Activated naive CD4-positive, alpha-beta T cell treated with Interleukin-2 at 50 U/mL for 16 hours (primary cell): ENCODE results near the gene ZMYND11.

Experiments
- DNase-seq: peaks from one replicate; pipeline ENCODE4 v3.0.0-alpha.2; 2020

Gene ZMYND11

GRCh38 chr10:135132-135600 lies at the start of gene ZMYND11:
ZMYND11 (plus strand) TSS chr10:135455; CDS start chr10:180013, 44,558 bp downstream.
- peak; percentile 68 for DNase-seq

- DNase-seq: no peak
Observed at GRCh38 chr10:86031-86430, 49.2 kb upstream of the ZMYND11 start.

- DNase-seq: no peak
Observed at GRCh38 chr10:87177-88080, 47.8 kb upstream of the ZMYND11 start.

GRCh38 chr10:88253-88652 lies 47.0 kb upstream of the ZMYND11 start:
- no peak for DNase-seq

GRCh38 chr10:89248-89647 lies 46.0 kb upstream of the ZMYND11 start:
- no peak for DNase-seq

GRCh38 chr10:90161-90560 lies 45.1 kb upstream of the ZMYND11 start:
- DNase-seq: no peak

- no peak for DNase-seq
Observed at GRCh38 chr10:91313-91712, 43.9 kb upstream of the ZMYND11 start.

GRCh38 chr10:92153-92552 lies 43.1 kb upstream of the ZMYND11 start:
- DNase-seq: no peak

GRCh38 chr10:92846-93245 lies 42.4 kb upstream of the ZMYND11 start:
- no peak for DNase-seq

- no peak for DNase-seq
Observed at GRCh38 chr10:94613-95012, 40.6 kb upstream of the ZMYND11 start.

GRCh38 chr10:95356-96115 lies 39.7 kb upstream of the ZMYND11 start:
- no peak for DNase-seq

GRCh38 chr10:96466-96865 lies 38.8 kb upstream of the ZMYND11 start:
- DNase-seq: no peak

GRCh38 chr10:104416-104815 lies 30.8 kb upstream of the ZMYND11 start:
- no peak for DNase-seq

GRCh38 chr10:104862-105565 lies 30.2 kb upstream of the ZMYND11 start:
- DNase-seq: no peak

- no peak for DNase-seq
Observed at GRCh38 chr10:105806-106205, 29.4 kb upstream of the ZMYND11 start.

- DNase-seq: no peak
Observed at GRCh38 chr10:106740-107139, 28.5 kb upstream of the ZMYND11 start.

- no peak for DNase-seq
Observed at GRCh38 chr10:112246-112645, 23.0 kb upstream of the ZMYND11 start.

- no peak for DNase-seq
Observed at GRCh38 chr10:124874-125273, 10.4 kb upstream of the ZMYND11 start.

GRCh38 chr10:127612-128432 lies 7.4 kb upstream of the ZMYND11 start:
- peak; percentile 13 for DNase-seq

GRCh38 chr10:129810-130209 lies 5.4 kb upstream of the ZMYND11 start:
- no peak for DNase-seq

GRCh38 chr10:132946-133898 lies 2.0 kb upstream of the ZMYND11 start:
- DNase-seq: no peak
